Mononuclear cell (primary cell): Measurements from ENCODE around the gene USP14. TPM values are rescaled to one million over a fixed set of nuclear protein-coding genes. Genes with fewer than 3 reads are reported as not detected.
"Not testable (repeated sequence)": the region's sequence is repeated elsewhere in the genome, so short reads cannot be mapped to it uniquely, and the experiment has no call there.

ENCODE experiments used
- H3K27me3 ChIP-seq: 2 replicates; pipeline ENCODE4 v1.6.0; 2011; ENCODE audit warnings: low read length, control low read depth; ENCODE audit not compliant: insufficient read depth
- H3K4me1 ChIP-seq: 2 replicates; pipeline ENCODE4 v1.5.1; 2011; ENCODE audit warnings: mild to moderate bottlenecking, low read length, control low read depth; ENCODE audit not compliant: insufficient read depth
- H3K4me3 ChIP-seq: 2 replicates; pipeline ENCODE4 v1.5.1; 2011; ENCODE audit warnings: mild to moderate bottlenecking, low read length, moderate library complexity
- H3K9me3 ChIP-seq: 2 replicates; pipeline ENCODE4 v1.5.1; 2011; ENCODE audit warnings: low read depth, mild to moderate bottlenecking, control low read depth, low read length
- total RNA-seq: library from RNA; depleted of rRNA; stranded (reverse); fragments of >200 nt; gene quantifications from one replicate; pipeline ENCODE4 v1.2.3, GENCODE V29; 2012

USP14 gene
- 33.9 TPM for total RNA-seq

- Histone ChIP-seq H3K27me3 (no peaks in the 10 kb centered on the region), H3K4me1 (peaks cover 20% of the 10 kb centered on the region), H3K9me3 (no peaks in the 10 kb centered on the region), H3K4me3 (peak within 1 kb of the TSS; percentile 65)
Measured at GRCh38 chr18:158128-159036, at the start of gene USP14. TSS of gene USP14 (plus strand) at chr18:158557. CDS start at chr18:158699, 142 bp downstream.

- not testable (repeated sequence) for H3K4me3 ChIP-seq, H3K27me3 ChIP-seq, H3K9me3 ChIP-seq, H3K4me1 ChIP-seq
Measured at GRCh38 chr18:108665-109063, 49.7 kb upstream of the USP14 start.

GRCh38 chr18:109130-109921 lies 49.0 kb upstream of the USP14 start:
- H3K27me3 ChIP-seq, H3K4me3 ChIP-seq, H3K9me3 ChIP-seq, H3K4me1 ChIP-seq: not testable (repeated sequence)

- H3K9me3 ChIP-seq, H3K4me3 ChIP-seq, H3K27me3 ChIP-seq, H3K4me1 ChIP-seq: not testable (repeated sequence)
Measured at GRCh38 chr18:109922-110261, 48.5 kb upstream of the USP14 start.

- H3K27me3 ChIP-seq, H3K4me1 ChIP-seq, H3K9me3 ChIP-seq, H3K4me3 ChIP-seq: not testable (repeated sequence)
Measured at GRCh38 chr18:110351-111201, 47.8 kb upstream of the USP14 start.

- Histone ChIP-seq H3K4me1 (peaks cover 5% of the 10 kb centered on the region), H3K4me3 (peak overlapping the region; percentile 13), H3K27me3 (no peaks in the 10 kb centered on the region), H3K9me3 (no peaks in the 10 kb centered on the region)
Measured at GRCh38 chr18:111306-112014, 46.9 kb upstream of the USP14 start.

GRCh38 chr18:112015-112733 lies 46.2 kb upstream of the USP14 start:
- H3K4me1 ChIP-seq, H3K4me3 ChIP-seq, H3K9me3 ChIP-seq, H3K27me3 ChIP-seq: not testable (repeated sequence)

GRCh38 chr18:120539-121260 lies 37.7 kb upstream of the USP14 start:
- H3K4me1 ChIP-seq, H3K4me3 ChIP-seq, H3K27me3 ChIP-seq, H3K9me3 ChIP-seq: not testable (repeated sequence)

GRCh38 chr18:135045-135444 lies 23.3 kb upstream of the USP14 start:
- Histone ChIP-seq H3K9me3 (no peaks in the 10 kb centered on the region), H3K4me1 (no peaks in the 10 kb centered on the region), H3K27me3 (no peaks in the 10 kb centered on the region), H3K4me3 (no peak overlapping the region)

GRCh38 chr18:136433-136832 lies 21.9 kb upstream of the USP14 start:
- Histone ChIP-seq H3K4me1 (no peaks in the 10 kb centered on the region), H3K27me3 (no peaks in the 10 kb centered on the region), H3K9me3 (no peaks in the 10 kb centered on the region), H3K4me3 (no peak overlapping the region)

GRCh38 chr18:137327-137726 lies 21.0 kb upstream of the USP14 start:
- H3K27me3 ChIP-seq, result no peaks in the 10 kb centered on the region
- H3K4me1 ChIP-seq, result no peaks in the 10 kb centered on the region
- no peaks in the 10 kb centered on the region for H3K9me3 ChIP-seq
- H3K4me3 ChIP-seq, result no peak overlapping the region

- H3K4me3 ChIP-seq, result no peak overlapping the region
- peaks cover 3% of the 10 kb centered on the region for H3K27me3 ChIP-seq
Measured at GRCh38 chr18:140670-141266, 17.6 kb upstream of the USP14 start.

GRCh38 chr18:142624-143296 lies 15.6 kb upstream of the USP14 start:
- H3K4me3 ChIP-seq, H3K4me1 ChIP-seq, H3K9me3 ChIP-seq, H3K27me3 ChIP-seq: not testable (repeated sequence)

More at GRCh38 chr18:140670-141266, 17.6 kb upstream of the USP14 start:
- Histone ChIP-seq H3K4me1 (no peaks in the 10 kb centered on the region), H3K9me3 (no peaks in the 10 kb centered on the region)
